Measurements from ENCODE around the gene RAPGEF4.

DNA sequence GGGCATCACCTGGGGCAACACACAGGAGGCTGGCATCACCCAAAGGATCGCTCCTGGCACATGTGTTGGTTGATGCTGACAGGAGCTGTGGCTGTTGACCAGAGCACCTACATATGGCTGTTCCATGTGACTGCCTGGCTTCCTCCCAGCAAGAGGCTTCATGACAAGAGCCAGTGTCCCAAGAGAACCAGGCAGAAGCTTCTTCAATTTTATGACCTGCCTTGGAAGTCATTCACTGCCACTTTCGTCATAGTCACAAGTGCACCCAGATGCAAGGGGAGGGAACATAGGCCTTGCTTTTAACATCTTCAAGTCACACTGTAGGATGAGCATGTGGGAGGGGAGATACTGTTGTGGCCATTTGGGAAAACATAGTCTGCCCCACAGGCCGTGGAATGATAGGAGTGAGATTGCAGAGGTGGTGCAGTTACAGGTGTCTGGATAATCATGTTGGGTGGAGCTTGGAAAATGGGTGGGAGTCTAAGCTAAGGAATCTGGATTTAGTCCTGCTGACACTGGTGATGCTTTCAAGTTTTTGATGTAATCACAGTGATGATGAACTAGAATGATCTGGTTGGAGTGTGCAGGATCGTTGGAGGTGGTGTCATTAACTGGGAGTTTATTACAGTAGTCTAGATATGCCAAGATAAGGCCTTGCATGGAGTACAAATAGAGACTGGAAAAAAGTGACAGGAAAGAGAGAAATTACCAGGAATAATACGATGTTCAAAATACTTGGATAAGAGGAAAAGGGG, 107.0 kb downstream of the RAPGEF4 start:
- TF ChIP-seq, protein P1, sequence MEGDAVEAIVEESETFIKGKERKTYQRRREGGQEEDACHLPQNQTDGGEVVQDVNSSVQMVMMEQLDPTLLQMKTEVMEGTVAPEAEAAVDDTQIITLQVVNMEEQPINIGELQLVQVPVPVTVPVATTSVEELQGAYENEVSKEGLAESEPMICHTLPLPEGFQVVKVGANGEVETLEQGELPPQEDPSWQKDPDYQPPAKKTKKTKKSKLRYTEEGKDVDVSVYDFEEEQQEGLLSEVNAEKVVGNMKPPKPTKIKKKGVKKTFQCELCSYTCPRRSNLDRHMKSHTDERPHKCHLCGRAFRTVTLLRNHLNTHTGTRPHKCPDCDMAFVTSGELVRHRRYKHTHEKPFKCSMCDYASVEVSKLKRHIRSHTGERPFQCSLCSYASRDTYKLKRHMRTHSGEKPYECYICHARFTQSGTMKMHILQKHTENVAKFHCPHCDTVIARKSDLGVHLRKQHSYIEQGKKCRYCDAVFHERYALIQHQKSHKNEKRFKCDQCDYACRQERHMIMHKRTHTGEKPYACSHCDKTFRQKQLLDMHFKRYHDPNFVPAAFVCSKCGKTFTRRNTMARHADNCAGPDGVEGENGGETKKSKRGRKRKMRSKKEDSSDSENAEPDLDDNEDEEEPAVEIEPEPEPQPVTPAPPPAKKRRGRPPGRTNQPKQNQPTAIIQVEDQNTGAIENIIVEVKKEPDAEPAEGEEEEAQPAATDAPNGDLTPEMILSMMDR (IDR thresholded peaks at IDR 0.05): no peak
- TF ChIP-seq POLR2A (IDR thresholded peaks at IDR 0.05) (no peak), POLR2AphosphoS5 (IDR thresholded peaks at IDR 0.05) (no peak), EP300 (IDR thresholded peaks at IDR 0.05) (no peak)

All from stomach (tissue), 4 donors.